GM12892 (cell line): Measurements from ENCODE around the gene TMEM163.

ENCODE experiments used
- POLR2A ChIP-seq: IDR thresholded peaks from 2 replicates; pipeline ENCODE4 v1.6.1; 2011; ENCODE audit warnings: low read depth, low read length, control low read depth
- POLR2AphosphoS5 ChIP-seq: IDR thresholded peaks from 2 replicates; pipeline ENCODE4 v1.6.1; 2011; ENCODE audit warnings: low read depth, low read length, control low read depth
- TAF1 ChIP-seq: IDR thresholded peaks from 2 replicates; pipeline ENCODE4 v1.6.1; 2011; ENCODE audit warnings: low read depth, mild to moderate bottlenecking, control low read depth, low read length, borderline replicate concordance

- TF ChIP-seq TAF1 (no peak), POLR2A (no peak), POLR2AphosphoS5 (no peak)
Measured at GRCh38 chr2:134576478-134576877, 142.3 kb downstream of the TMEM163 start.
